ENCODE data around the gene PLCD4. TPM values are rescaled to one million over a fixed set of nuclear protein-coding genes. Genes with fewer than 3 reads are reported as not detected.

Gene PLCD4
- under 1 TPM; 0.19 to 0.49 TPM for total RNA-seq

DNA sequence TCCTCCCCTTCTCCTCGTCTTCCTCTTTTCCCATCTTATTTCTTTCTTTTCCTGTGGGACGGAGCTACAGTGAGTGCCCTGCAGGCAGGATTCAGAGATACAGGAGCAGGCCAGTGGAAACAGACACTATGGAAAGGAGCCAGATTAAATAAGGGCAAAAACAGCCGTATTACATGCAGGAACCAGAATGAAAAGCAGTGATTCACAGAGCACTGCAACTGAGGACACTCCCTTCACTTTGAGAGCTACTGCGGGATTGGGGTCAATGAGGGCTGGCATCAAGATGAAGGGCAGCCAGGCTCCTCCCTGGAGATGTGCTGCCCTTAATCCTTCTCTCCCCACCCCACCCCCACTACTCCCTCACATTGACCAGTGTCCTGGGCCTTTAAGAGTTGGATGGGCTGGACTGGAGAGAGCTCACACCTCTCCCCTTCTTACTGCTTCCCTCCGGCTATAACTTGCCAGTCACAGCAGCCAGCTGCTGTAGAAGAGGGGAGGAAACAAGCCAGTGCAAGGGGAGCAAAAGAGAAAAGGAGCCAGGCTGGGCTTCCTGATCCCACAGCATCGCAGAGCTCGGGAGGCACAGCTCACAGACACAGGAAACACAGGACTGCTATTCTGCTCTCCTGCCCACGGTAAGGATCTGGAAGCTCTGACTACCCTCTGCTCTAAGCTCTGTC lies at the start of gene PLCD4:
PLCD4 (plus strand) TSS at position 464 of the 680 bp plus-strand sequence. CDS start 7,841 bp downstream, outside the sequence.
- H3K9me3 Mint-ChIP-seq = no peaks in the 10 kb centered on the region
- H3K36me3 Mint-ChIP-seq (ENCODE audit: low read depth) = no peaks in the 10 kb centered on the region
- CTCF ChIA-PET = interaction anchor here (1.5 kb wide), 2 partner anchors 21 to 290 kb away, joined by 4 to 7 read pairs; no protein-coding TSS in a partner anchor
- H3K4me3 Mint-ChIP-seq = no peak within 1 kb of the TSS
- no peaks in the 10 kb centered on the region for H3K27me3 Mint-ChIP-seq (ENCODE audit: low read depth)
- DNase-seq = no peak
- no peaks in the 10 kb centered on the region for H3K4me1 Mint-ChIP-seq (ENCODE audit: low read depth)
- H3K27ac Mint-ChIP-seq = no peak within 1 kb of the TSS
- intact Hi-C loops (cut with micrococcal nuclease) = no loop called here

DNA sequence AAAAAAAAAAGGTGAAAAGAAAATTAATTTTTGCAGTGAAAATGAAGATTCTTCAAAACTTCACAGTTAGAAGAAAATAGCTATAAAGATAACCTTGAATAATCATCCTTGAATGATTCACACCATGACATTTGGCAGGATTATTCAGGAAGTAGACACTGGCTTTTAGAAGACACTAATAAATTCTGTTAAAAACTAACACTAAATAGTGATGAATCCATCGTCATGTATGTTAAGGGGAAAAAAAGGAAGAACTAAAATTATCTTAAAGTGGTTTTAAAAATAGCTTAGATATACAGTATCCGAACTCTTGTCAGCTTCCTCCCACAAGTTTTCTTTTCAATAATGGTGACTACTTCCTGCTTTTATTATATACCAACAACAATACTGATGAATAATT lies 49.8 kb upstream of the PLCD4 start:
- H3K4me3 Mint-ChIP-seq = no peak overlapping the region
- H3K4me1 Mint-ChIP-seq (ENCODE audit: low read depth) = peaks cover 15% of the 10 kb centered on the region
- H3K27me3 Mint-ChIP-seq (ENCODE audit: low read depth) = no peaks in the 10 kb centered on the region
- H3K27ac Mint-ChIP-seq = no peak overlapping the region
- CTCF ChIA-PET = interaction anchor here (0.6 to 0.8 kb wide), 2 partner anchors 10 to 20 kb away, joined by 3 to 4 read pairs; no protein-coding TSS in a partner anchor
- intact Hi-C loops (cut with micrococcal nuclease) = no loop called here
- no peaks in the 10 kb centered on the region for H3K9me3 Mint-ChIP-seq
- peaks cover 32% of the 10 kb centered on the region for H3K36me3 Mint-ChIP-seq (ENCODE audit: low read depth)
- DNase-seq = no peak

DNA sequence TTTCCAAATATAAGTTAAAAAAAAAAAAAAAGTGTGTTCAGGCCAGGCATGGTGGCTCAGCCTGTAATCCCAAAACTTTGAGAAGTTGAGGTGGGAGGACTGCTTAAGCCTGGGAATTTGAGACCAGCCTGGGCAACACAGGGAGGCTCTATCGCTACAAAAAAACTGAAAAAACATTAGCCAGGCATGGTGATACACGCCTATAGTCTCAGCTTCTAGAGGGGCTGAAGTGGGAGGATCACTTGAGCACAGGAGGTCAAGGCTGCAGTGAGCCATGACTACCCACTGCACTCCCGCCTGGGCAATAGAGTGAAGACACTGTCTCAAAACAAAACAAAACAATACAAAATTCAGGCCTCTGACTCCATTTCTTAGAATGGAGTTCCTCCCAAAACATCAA lies 48.7 kb upstream of the PLCD4 start:
- no peak for DNase-seq
- peaks cover 24% of the 10 kb centered on the region for H3K4me1 Mint-ChIP-seq (ENCODE audit: low read depth)
- no peak overlapping the region for H3K4me3 Mint-ChIP-seq
- CTCF ChIA-PET = no interaction called here
- no peaks in the 10 kb centered on the region for H3K27me3 Mint-ChIP-seq (ENCODE audit: low read depth)
- H3K36me3 Mint-ChIP-seq (ENCODE audit: low read depth) = peaks cover 29% of the 10 kb centered on the region
- intact Hi-C loops (cut with micrococcal nuclease) = no loop called here
- no peak overlapping the region for H3K27ac Mint-ChIP-seq
- no peaks in the 10 kb centered on the region for H3K9me3 Mint-ChIP-seq

DNA sequence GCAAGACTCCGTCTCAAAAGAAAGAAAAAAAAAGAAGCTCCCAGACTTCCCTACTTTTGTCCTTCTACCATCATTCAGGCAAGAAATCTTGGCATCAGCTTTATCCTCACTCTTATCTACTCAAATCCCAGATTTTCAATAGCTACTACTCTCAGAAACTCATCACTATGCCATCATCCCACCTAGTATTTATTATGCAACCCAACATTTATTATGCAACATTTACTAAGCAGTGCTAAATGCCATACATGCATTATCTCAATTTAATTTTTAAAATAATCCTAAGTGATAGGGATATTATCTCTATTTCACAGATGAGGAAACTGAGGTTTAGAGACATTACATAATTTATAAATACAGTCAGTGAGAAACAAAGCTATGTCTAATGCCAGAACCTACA lies 43.6 kb upstream of the PLCD4 start:
- Mint-ChIP-seq H3K27ac (no peak overlapping the region), H3K9me3 (no peaks in the 10 kb centered on the region), H3K4me1 (ENCODE audit: low read depth) (peaks cover 39% of the 10 kb centered on the region), H3K27me3 (ENCODE audit: low read depth) (no peaks in the 10 kb centered on the region), H3K4me3 (no peak overlapping the region), H3K36me3 (ENCODE audit: low read depth) (peaks cover 27% of the 10 kb centered on the region)
- intact Hi-C loops (cut with micrococcal nuclease) = no loop called here
- no peak for DNase-seq
- CTCF ChIA-PET = no interaction called here

DNA sequence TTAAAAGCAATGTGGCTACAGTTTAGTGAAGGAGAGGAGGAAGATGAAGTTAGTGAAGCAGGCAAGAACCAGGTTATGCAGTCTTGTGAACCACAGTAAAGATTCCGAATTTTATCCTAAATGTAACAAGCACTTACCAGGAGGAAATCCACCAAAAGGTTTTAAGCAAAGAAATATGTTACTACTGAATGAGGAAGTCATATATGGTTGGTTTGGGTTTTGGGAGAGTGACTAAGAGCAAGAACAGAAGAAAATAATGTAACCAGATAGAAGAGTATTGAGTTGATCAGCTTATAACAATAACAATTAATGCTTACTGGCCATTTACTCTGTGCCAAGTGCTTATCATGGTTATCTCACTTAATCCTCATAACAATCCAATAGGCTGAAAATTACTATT lies 41.4 kb upstream of the PLCD4 start:
- DNase-seq = no peak
- intact Hi-C loops (cut with micrococcal nuclease) = loop anchor here (5.0 kb wide), 1 partner anchor 821 kb away; the partner anchor contains the start of gene DNPEP
- Mint-ChIP-seq H3K27ac (peak overlapping the region; percentile 39), H3K9me3 (no peaks in the 10 kb centered on the region), H3K27me3 (ENCODE audit: low read depth) (no peaks in the 10 kb centered on the region), H3K36me3 (ENCODE audit: low read depth) (peaks cover 37% of the 10 kb centered on the region), H3K4me3 (peak overlapping the region; percentile 91), H3K4me1 (ENCODE audit: low read depth) (peaks cover 56% of the 10 kb centered on the region)
- CTCF ChIA-PET = interaction anchor here (0.7 to 1.1 kb wide), 2 partner anchors 17 to 23 kb away, joined by 3 read pairs; no protein-coding TSS in a partner anchor

DNA sequence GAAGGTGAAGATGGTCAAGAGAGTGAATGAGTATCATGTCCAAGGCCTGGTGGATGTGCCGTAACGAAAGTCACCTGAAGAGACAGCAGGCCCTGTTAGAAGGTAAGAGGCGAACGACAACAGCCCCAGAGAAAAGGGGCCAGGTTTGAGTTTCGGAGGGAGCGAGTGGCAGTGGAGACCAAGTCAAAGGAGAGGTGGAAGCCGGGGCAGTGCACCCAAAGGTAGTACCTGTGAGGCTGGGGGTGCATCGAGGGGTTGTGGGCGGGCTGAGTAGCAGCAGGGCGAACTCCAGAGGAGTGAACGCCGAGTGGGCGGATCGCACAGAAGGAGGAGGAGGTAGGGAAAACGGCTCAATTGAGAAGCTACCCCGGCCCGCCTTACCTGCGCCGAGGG lies 39.9 kb upstream of the PLCD4 start:
- CTCF ChIA-PET = no interaction called here
- Mint-ChIP-seq H3K27ac (peak overlapping the region; percentile 100), H3K9me3 (no peaks in the 10 kb centered on the region), H3K4me1 (ENCODE audit: low read depth) (peaks cover 61% of the 10 kb centered on the region), H3K4me3 (peak overlapping the region; percentile 91), H3K27me3 (ENCODE audit: low read depth) (no peaks in the 10 kb centered on the region), H3K36me3 (ENCODE audit: low read depth) (peaks cover 40% of the 10 kb centered on the region)
- intact Hi-C loops (cut with micrococcal nuclease) = loop anchor here (1.0 to 5.0 kb wide), 16 partner anchors 15 to 820 kb away; partner anchors contain the start of genes AAMP, ANKZF1, ATG9A and BCS1L
- no peak for DNase-seq

DNA sequence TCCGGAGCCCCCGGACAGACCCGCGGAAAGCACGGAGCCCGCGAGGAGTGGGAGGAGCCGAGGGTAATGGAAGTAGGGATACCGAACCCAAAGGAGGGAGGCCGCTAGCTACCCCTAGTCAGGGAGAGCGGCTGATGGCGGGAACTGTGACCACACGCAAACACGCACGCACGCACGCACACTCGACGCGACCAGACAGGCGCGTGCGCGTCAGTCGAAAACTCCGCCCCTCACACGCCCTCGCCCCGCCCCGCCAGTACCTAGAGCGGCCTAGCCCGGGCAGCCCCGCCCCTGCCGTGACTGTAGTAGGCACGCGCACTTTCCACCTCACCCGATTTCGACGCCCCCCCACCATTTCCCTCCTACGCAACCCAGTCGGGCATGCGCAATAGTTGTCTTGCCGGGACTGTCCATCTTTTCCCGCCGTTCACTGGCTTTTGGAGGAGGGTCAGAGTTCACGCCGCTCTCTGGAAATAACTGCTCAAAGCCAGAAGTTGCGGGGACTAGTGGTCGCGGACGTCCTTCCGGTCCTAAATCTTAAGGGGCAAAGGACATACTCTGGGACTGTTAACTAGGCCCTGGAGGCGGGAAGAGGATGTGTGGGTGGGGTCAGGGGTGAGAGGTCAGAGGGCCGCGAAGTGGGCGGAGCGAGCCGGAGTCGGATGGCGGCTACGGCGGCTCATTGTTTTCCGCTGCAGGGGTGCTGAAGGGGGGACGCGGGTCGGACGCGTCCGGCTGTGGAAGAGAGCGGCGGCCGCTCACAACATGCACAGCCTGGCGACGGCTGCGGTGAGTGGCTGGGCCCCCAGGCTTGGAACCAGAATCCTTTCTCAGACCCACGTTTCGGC lies 39.3 kb upstream of the PLCD4 start, which contains the start of the genes CNOT9 and USP37:
CNOT9 (plus strand) TSS at position 650 of the 848 bp plus-strand sequence; CDS start at position 766, 116 bp downstream.
USP37 (minus strand) TSS at position 162 of the 848 bp plus-strand sequence. CDS start 9,698 bp downstream, outside the sequence.
- Mint-ChIP-seq H3K27me3 (ENCODE audit: low read depth) (no peaks in the 10 kb centered on the region), H3K4me3 (peak within 1 kb of the TSS; percentile 91), H3K9me3 (no peaks in the 10 kb centered on the region), H3K36me3 (ENCODE audit: low read depth) (peaks cover 43% of the 10 kb centered on the region), H3K27ac (peak within 1 kb of the TSS; percentile 100), H3K4me1 (ENCODE audit: low read depth) (peaks cover 60% of the 10 kb centered on the region)
- peak; percentile 100 for DNase-seq
- CTCF ChIA-PET = no interaction called here
- intact Hi-C loops (cut with micrococcal nuclease) = loop anchor here (1.0 to 5.0 kb wide), 16 partner anchors 14 to 819 kb away; partner anchors contain the start of genes AAMP, ANKZF1, ATG9A and BCS1L

DNA sequence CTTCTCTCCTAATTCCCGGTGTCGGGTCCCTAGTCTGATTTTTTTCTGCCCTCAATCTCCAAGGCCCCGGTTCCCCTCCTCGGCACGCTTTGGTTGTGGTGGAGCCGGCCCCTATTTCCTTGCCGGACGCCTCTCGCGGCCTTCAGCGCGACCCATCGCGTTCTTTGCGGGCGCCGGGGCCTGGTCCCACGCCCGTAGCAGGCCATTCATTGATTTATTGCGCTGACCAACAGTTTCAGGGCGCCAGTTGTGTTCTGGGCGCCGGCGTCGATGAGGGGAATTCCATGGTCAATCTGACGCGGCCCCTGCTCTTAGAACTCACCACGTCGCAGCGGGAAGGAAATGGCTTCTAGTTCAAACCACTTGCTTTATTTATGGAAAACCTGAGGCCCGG lies 38.7 kb upstream of the PLCD4 start:
- Mint-ChIP-seq H3K4me3 (peak overlapping the region; percentile 91), H3K9me3 (no peaks in the 10 kb centered on the region), H3K4me1 (ENCODE audit: low read depth) (peaks cover 56% of the 10 kb centered on the region), H3K36me3 (ENCODE audit: low read depth) (peaks cover 42% of the 10 kb centered on the region), H3K27me3 (ENCODE audit: low read depth) (no peaks in the 10 kb centered on the region), H3K27ac (peak overlapping the region; percentile 100)
- CTCF ChIA-PET = interaction anchor here (0.6 kb wide), 1 partner anchor 42 kb away, joined by 3 read pairs; no protein-coding TSS in a partner anchor
- peak; percentile 78 for DNase-seq
- intact Hi-C loops (cut with micrococcal nuclease) = loop anchor here (2.0 to 5.0 kb wide), 2 partner anchors 608 to 818 kb away; partner anchors contain the start of genes CNPPD1 and DNPEP

DNA sequence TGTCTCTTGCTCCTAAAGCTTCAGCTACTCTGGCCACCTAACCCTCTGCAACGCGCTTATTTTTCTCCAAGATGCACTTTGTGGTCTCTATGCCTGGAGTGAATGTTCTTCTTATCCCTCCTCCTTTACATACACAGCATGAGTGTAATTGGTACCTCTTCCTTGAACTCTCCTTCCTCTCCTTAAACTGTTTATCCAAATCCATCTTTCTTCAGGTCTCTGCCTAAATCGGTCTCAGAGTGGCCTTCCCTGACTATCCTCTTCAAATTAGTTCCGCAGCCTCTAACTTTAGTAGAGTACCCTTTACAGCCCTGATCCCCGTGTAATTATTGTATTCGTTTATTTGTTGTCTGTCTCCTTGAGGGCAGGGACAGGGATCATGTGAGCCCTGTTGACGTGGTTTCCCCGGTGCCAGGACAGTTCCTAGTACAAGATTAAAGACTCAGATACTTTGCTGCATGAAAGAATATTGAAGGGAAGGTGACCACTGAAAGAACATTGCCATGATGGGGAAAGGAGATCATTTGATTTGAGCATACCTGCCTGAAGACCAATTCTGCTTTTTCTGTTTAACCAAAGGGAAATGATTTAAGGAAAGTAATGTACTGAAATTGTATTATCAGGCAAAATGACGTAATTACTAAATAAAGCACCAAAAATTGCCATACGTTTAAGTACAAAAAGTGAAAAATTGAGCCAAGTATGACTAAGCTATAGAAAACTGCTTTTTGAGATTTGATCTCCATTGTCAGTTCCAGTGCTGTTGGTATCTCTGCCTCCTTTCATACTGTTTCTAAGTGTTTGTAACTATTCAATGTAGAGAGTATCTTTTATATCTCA lies 37.8 kb upstream of the PLCD4 start:
- peak; percentile 19 for DNase-seq
- Mint-ChIP-seq H3K4me3 (peak overlapping the region; percentile 91), H3K9me3 (no peaks in the 10 kb centered on the region), H3K4me1 (ENCODE audit: low read depth) (peaks cover 56% of the 10 kb centered on the region), H3K36me3 (ENCODE audit: low read depth) (peaks cover 45% of the 10 kb centered on the region), H3K27ac (peak overlapping the region; percentile 100), H3K27me3 (ENCODE audit: low read depth) (no peaks in the 10 kb centered on the region)
- CTCF ChIA-PET = interaction anchor here (0.6 to 1.6 kb wide), 3 partner anchors 41 to 163 kb away, joined by 3 to 6 read pairs (median 3); no protein-coding TSS in a partner anchor
- intact Hi-C loops (cut with micrococcal nuclease) = loop anchor here (2.0 to 5.0 kb wide), 2 partner anchors 607 to 817 kb away; partner anchors contain the start of genes CNPPD1 and DNPEP

DNA sequence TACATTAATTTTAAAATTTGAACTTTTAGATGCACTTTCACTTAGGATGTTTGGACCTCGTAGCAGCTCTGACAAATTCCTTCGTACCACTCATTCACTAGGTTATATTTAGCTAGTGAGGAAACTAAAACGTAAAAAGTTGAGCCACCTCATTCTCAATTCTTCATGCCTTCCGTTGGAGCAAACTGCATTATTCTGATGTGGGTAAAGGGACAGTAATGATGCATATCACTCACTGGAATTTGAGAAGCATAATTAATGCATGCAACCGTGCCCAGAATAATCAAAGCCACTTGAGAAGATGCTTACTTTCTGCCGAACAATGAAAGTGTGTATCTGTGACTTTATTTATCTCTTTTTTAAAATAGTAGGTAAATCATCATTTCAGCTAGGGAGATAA lies 36.8 kb upstream of the PLCD4 start:
- peaks cover 57% of the 10 kb centered on the region for H3K4me1 Mint-ChIP-seq (ENCODE audit: low read depth)
- H3K9me3 Mint-ChIP-seq = no peaks in the 10 kb centered on the region
- DNase-seq = no peak
- intact Hi-C loops (cut with micrococcal nuclease) = no loop called here
- H3K27me3 Mint-ChIP-seq (ENCODE audit: low read depth) = no peaks in the 10 kb centered on the region
- peak overlapping the region; percentile 100 for H3K27ac Mint-ChIP-seq
- peak overlapping the region; percentile 91 for H3K4me3 Mint-ChIP-seq
- CTCF ChIA-PET = interaction anchor here (1.2 to 1.6 kb wide), 2 partner anchors 87 to 164 kb away, joined by 3 to 6 read pairs; no protein-coding TSS in a partner anchor
- H3K36me3 Mint-ChIP-seq (ENCODE audit: low read depth) = peaks cover 48% of the 10 kb centered on the region

DNA sequence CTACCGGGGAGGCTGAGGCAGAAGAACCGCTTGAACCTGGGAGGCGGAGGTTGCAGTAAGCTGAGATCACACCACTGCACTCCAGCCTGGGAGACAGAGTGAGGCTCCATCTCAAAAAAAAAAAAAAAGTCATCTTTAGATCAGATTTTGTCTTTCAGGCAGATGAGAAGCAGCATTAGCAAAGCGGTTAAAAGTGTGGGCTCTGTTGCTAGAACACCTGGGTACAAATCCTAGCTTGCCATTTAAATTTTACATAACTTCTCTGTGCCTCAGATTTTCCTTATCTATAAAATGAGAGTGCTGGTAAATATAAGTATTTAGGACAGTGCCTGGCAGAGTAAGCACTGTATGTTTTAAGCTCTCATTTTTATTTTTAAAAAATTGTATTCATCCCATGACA lies 30.8 kb upstream of the PLCD4 start:
- H3K4me1 Mint-ChIP-seq (ENCODE audit: low read depth) = peaks cover 45% of the 10 kb centered on the region
- CTCF ChIA-PET = no interaction called here
- no peak for DNase-seq
- intact Hi-C loops (cut with micrococcal nuclease) = no loop called here
- H3K9me3 Mint-ChIP-seq = no peaks in the 10 kb centered on the region
- no peak overlapping the region for H3K27ac Mint-ChIP-seq
- no peaks in the 10 kb centered on the region for H3K27me3 Mint-ChIP-seq (ENCODE audit: low read depth)
- no peak overlapping the region for H3K4me3 Mint-ChIP-seq
- peaks cover 35% of the 10 kb centered on the region for H3K36me3 Mint-ChIP-seq (ENCODE audit: low read depth)

All from activated naive CD4-positive, alpha-beta T cell treated with anti-CD3 and anti-CD28 coated beads for 36 hours (primary cell).